ENCODE results near the gene DOK7. TPM values are rescaled to one million over a fixed set of nuclear protein-coding genes. Genes with fewer than 3 reads are reported as not detected.

DOK7 gene
- total and polyA plus RNA-seq, 2 experiments from 2014 or later = 0.23 to 1.8 TPM

DNA sequence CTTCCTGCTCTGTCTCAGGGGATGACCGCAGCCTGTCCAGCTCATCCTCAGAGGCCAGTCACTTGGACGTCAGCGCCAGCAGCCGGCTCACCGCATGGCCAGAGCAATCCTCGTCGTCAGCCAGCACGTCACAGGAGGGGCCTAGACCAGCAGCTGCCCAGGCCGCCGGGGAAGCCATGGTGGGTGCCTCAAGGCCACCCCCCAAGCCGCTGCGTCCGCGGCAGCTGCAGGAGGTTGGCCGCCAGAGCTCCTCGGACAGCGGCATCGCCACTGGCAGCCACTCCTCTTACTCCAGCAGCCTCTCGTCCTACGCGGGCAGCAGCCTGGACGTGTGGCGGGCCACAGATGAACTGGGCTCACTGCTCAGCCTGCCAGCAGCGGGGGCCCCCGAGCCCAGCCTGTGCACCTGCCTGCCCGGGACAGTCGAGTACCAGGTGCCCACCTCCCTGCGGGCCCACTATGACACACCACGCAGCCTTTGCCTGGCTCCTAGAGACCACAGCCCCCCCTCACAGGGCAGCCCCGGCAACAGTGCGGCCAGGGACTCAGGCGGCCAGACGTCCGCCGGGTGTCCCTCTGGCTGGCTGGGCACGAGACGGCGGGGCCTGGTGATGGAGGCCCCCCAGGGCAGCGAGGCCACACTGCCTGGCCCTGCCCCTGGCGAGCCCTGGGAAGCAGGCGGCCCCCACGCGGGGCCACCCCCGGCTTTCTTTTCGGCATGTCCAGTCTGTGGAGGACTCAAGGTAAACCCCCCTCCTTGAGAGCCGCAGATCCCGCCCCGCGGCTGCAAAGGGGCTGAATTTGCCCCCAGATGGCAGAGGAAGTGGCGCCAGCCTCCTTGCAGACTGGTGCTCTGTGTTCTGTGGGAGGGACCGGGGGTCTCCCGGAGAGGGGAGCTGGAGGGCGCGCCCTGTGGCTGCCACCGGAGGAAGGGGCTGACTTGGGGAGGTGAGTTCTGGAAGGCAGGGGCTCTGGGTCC lies 29.9 kb downstream of the DOK7 start:
- Histone ChIP-seq H3K9me3 (ENCODE audit: low read depth) (no peaks in the 10 kb centered on the region), H3K4me2 (no peak overlapping the region), H3K79me2 (no peaks in the 10 kb centered on the region), H4K20me1 (ENCODE audit: insufficient read depth, poor library complexity, severe bottlenecking) (peaks cover 3% of the 10 kb centered on the region), H2AFZ (no peak overlapping the region), H3K4me1 (ENCODE audit: insufficient read depth) (peaks cover 10% of the 10 kb centered on the region), H3K27ac (no peak overlapping the region), H3K4me3 (no peak overlapping the region), H3K9me2 (replicated peaks; ENCODE audit: insufficient read depth) (no peaks in the 10 kb centered on the region), H3K27me3 (peaks cover 18% of the 10 kb centered on the region), H3K36me3 (replicated peaks; ENCODE audit: insufficient read depth, low read depth) (no peaks in the 10 kb centered on the region)
- WGBS (ENCODE audit: low lambda C conversion rate, missing lambda C conversion rate) = 92% methylated on average over 52 of the region's 55 CpGs
- no peak for TF ChIP-seq EZH2phosphoT487 (IDR thresholded peaks at IDR 0.05; ENCODE audit: low read depth, severe bottlenecking, unreplicated experiment)
- TF ChIP-seq, protein P1, sequence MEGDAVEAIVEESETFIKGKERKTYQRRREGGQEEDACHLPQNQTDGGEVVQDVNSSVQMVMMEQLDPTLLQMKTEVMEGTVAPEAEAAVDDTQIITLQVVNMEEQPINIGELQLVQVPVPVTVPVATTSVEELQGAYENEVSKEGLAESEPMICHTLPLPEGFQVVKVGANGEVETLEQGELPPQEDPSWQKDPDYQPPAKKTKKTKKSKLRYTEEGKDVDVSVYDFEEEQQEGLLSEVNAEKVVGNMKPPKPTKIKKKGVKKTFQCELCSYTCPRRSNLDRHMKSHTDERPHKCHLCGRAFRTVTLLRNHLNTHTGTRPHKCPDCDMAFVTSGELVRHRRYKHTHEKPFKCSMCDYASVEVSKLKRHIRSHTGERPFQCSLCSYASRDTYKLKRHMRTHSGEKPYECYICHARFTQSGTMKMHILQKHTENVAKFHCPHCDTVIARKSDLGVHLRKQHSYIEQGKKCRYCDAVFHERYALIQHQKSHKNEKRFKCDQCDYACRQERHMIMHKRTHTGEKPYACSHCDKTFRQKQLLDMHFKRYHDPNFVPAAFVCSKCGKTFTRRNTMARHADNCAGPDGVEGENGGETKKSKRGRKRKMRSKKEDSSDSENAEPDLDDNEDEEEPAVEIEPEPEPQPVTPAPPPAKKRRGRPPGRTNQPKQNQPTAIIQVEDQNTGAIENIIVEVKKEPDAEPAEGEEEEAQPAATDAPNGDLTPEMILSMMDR (IDR thresholded peaks at IDR 0.05; ENCODE audit: poor library complexity) = no peak
- TF ChIP-seq EZH2 (IDR thresholded peaks at IDR 0.05; ENCODE audit: borderline replicate concordance) = no peak
- DNase-seq (ENCODE audit: low spot score) = no peak

DNA sequence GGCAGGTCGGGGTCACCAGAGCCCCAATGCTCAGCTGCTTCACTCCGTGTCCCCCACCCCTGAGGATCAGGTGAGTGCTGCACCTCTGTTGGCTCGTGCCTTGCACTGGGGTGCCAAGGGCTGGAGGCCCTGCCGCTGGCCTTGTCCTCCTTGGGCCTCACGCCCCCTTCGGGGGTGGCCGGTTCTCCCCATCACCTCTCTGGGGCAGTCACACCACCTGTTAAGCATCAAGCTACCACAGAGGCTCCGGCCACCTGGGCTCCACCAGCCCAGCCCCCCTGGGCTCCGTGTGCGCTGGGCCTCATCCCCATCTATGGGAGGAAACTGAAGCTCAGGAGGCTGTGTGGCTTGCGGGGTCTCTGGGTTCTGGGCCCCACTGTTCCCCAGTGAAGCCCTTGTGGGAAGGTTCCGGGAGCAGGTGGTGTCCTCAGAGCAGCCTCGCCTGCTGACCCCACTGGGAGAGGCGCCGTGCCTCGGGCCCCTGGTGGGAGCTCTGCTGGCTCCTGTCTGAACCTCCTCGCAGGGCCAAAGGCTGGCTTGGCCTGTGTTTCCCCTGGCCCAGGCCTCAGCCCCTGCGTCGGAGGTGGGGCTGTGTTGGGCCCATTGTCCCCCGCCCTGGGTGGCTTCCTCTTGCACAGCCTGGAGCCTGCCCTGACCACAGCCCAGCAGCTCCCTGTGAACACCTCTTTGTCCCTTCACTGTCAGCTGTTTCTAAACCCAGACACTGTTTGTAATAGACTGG lies 30.8 kb downstream of the DOK7 start:
- 80% methylated on average over 18 of the region's 20 CpGs for WGBS (ENCODE audit: low lambda C conversion rate, missing lambda C conversion rate)
- H4K20me1 ChIP-seq (ENCODE audit: insufficient read depth, poor library complexity, severe bottlenecking) = peaks cover 3% of the 10 kb centered on the region
- no peaks in the 10 kb centered on the region for H3K9me3 ChIP-seq (ENCODE audit: low read depth)
- TF ChIP-seq EZH2phosphoT487 (IDR thresholded peaks at IDR 0.05; ENCODE audit: low read depth, severe bottlenecking, unreplicated experiment) = no peak
- TF ChIP-seq, protein P1 (IDR thresholded peaks at IDR 0.05; ENCODE audit: poor library complexity) = no peak
- no peak for TF ChIP-seq EZH2 (IDR thresholded peaks at IDR 0.05; ENCODE audit: borderline replicate concordance)
- H3K79me2 ChIP-seq = no peaks in the 10 kb centered on the region
- H3K27ac ChIP-seq = no peak overlapping the region
- H3K4me2 ChIP-seq = no peak overlapping the region
- no peak overlapping the region for H3K4me3 ChIP-seq
- peaks cover 18% of the 10 kb centered on the region for H3K27me3 ChIP-seq
- H3K4me1 ChIP-seq (ENCODE audit: insufficient read depth) = peaks cover 10% of the 10 kb centered on the region
- no peaks in the 10 kb centered on the region for H3K9me2 ChIP-seq (replicated peaks; ENCODE audit: insufficient read depth)
- H3K36me3 ChIP-seq (replicated peaks; ENCODE audit: insufficient read depth, low read depth) = no peaks in the 10 kb centered on the region
- DNase-seq (ENCODE audit: low spot score) = no peak
- H2AFZ ChIP-seq = no peak overlapping the region

DNA sequence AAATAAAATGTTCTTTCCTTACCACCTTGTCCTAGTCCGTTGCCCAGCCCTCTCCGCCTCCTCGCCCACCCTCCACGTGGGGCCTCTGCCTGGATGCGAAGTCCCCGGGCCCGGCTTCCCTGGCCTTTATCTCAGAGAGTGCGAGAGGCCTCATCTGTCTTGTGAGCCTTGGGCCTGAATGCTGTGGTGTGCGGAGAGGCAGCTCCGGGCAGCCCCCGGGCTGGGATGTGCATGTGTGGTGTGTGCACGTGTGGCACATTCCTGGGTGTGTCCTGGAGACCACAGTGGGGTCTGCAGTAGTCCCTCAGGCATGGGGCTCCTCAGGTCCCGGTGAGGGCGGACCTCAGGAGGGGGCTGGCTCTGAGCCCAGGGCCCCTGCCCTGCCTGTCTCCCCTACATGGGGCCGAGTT lies 31.4 kb downstream of the DOK7 start:
- Histone ChIP-seq H3K9me2 (replicated peaks; ENCODE audit: insufficient read depth) (no peaks in the 10 kb centered on the region), H4K20me1 (ENCODE audit: insufficient read depth, poor library complexity, severe bottlenecking) (peaks cover 3% of the 10 kb centered on the region), H3K36me3 (replicated peaks; ENCODE audit: insufficient read depth, low read depth) (no peaks in the 10 kb centered on the region), H3K9me3 (ENCODE audit: low read depth) (no peaks in the 10 kb centered on the region), H3K4me2 (no peak overlapping the region), H3K4me3 (no peak overlapping the region), H3K27me3 (peaks cover 18% of the 10 kb centered on the region), H2AFZ (no peak overlapping the region), H3K4me1 (ENCODE audit: insufficient read depth) (peaks cover 10% of the 10 kb centered on the region), H3K79me2 (no peaks in the 10 kb centered on the region), H3K27ac (no peak overlapping the region)
- TF ChIP-seq, protein P1 (IDR thresholded peaks at IDR 0.05; ENCODE audit: poor library complexity) = no peak
- no peak for TF ChIP-seq EZH2 (IDR thresholded peaks at IDR 0.05; ENCODE audit: borderline replicate concordance)
- no peak for TF ChIP-seq EZH2phosphoT487 (IDR thresholded peaks at IDR 0.05; ENCODE audit: low read depth, severe bottlenecking, unreplicated experiment)
- no peak for DNase-seq (ENCODE audit: low spot score)
- 42% methylated on average over 15 of the region's 15 CpGs for WGBS (ENCODE audit: low lambda C conversion rate, missing lambda C conversion rate)

Measured in hepatocyte (in vitro differentiated cells).